T1000 (cell line): Measurements from ENCODE around the gene SWAP70.
"Not testable (repeated sequence)": the region's sequence is repeated elsewhere in the genome, so short reads cannot be mapped to it uniquely, and the experiment has no call there.

Experiments used
- DNase-seq: peaks from one replicate; lab custom pipeline; 2025; ENCODE audit warnings: mixed read lengths; lab: John Stamatoyannopoulos, UW

The SWAP70 gene

GRCh38 chr11:9722023-9722422, 58.1 kb downstream of the SWAP70 start:
- DNase-seq: no peak

GRCh38 chr11:9722893-9723292, 59.0 kb downstream of the SWAP70 start:
- no peak for DNase-seq

GRCh38 chr11:9726321-9727022, 62.6 kb downstream of the SWAP70 start:
- no peak for DNase-seq

GRCh38 chr11:9728058-9728457, 64.2 kb downstream of the SWAP70 start:
- DNase-seq: no peak

- no peak for DNase-seq
Observed at GRCh38 chr11:9731256-9731655, 67.4 kb downstream of the SWAP70 start.

GRCh38 chr11:9732453-9732852, 68.6 kb downstream of the SWAP70 start:
- no peak for DNase-seq

GRCh38 chr11:9733212-9733611, 69.3 kb downstream of the SWAP70 start:
- DNase-seq: no peak

- no peak for DNase-seq
Observed at GRCh38 chr11:9735236-9735635, 71.4 kb downstream of the SWAP70 start.

GRCh38 chr11:9735919-9736318, 72.0 kb downstream of the SWAP70 start:
- no peak for DNase-seq

- DNase-seq: no peak
Observed at GRCh38 chr11:9736365-9736764, 72.5 kb downstream of the SWAP70 start.

GRCh38 chr11:9738116-9738515, 74.2 kb downstream of the SWAP70 start:
- no peak for DNase-seq

GRCh38 chr11:9738707-9739106, 74.8 kb downstream of the SWAP70 start:
- DNase-seq: no peak

- DNase-seq: no peak
Observed at GRCh38 chr11:9739123-9739900, 75.4 kb downstream of the SWAP70 start.

GRCh38 chr11:9740202-9740883, 76.5 kb downstream of the SWAP70 start:
- DNase-seq: no peak

- DNase-seq: no peak
Observed at GRCh38 chr11:9741260-9741659, 77.4 kb downstream of the SWAP70 start.

- not testable (repeated sequence) for DNase-seq
Observed at GRCh38 chr11:9743512-9743911, 79.6 kb downstream of the SWAP70 start.

GRCh38 chr11:9745411-9746211, 81.7 kb downstream of the SWAP70 start:
- no peak for DNase-seq

GRCh38 chr11:9747229-9747628, 83.4 kb downstream of the SWAP70 start:
- DNase-seq: no peak

- DNase-seq: no peak
Observed at GRCh38 chr11:9747828-9748227, 84.0 kb downstream of the SWAP70 start.

GRCh38 chr11:9748361-9748970, 84.6 kb downstream of the SWAP70 start:
- no peak for DNase-seq

- no peak for DNase-seq
Observed at GRCh38 chr11:9750551-9750950, 86.7 kb downstream of the SWAP70 start.

- DNase-seq: no peak
Observed at GRCh38 chr11:9752091-9752490, 88.2 kb downstream of the SWAP70 start.
